ENCODE measurements around the gene PHF20. TPM values are rescaled to one million over a fixed set of nuclear protein-coding genes. Genes with fewer than 3 reads are reported as not detected.
"Not testable (repeated sequence)": the region's sequence is repeated elsewhere in the genome, so short reads cannot be mapped to it uniquely, and the experiment has no call there.

PHF20 gene
- polyA plus RNA-seq, 6 donors from 2014 or later = 150 to 257 (median 154) TPM

DNA sequence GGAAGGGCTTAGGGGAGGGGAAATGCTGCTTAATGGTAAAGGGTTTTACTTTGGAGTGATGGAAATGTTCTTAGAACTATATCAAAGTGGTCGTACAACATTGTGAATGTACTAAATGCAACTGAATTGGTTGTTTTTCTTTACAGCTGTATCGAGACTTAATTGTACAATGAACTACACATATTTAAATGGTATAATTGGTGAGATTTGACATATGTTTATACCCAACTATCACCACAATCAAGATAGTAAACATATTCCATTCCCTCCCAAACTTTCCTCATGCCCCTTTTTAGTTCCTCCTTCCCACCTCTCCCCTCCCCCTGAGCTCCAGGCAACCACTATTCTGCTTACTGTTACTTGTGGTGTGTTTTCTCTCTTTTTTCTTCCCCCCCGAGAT lies 138.4 kb downstream of the PHF20 start:
- H3K27me3 Mint-ChIP-seq = no peaks in the 10 kb centered on the region
- ATAC-seq (ENCODE audit: low read depth in 2 of 2) (no peak), DNase-seq (no peak)
- peaks cover 12 to 23% of the 10 kb centered on the region in 2 donors for H3K36me3 Mint-ChIP-seq
- H3K9me3 Mint-ChIP-seq = no peaks in the 10 kb centered on the region
- peaks cover 1 to 19% (median 6%) of the 10 kb centered on the region in 3 donors for H3K4me1 Mint-ChIP-seq
- H3K27ac Mint-ChIP-seq = no peak overlapping the region
- H3K4me3 Mint-ChIP-seq = no peak overlapping the region

DNA sequence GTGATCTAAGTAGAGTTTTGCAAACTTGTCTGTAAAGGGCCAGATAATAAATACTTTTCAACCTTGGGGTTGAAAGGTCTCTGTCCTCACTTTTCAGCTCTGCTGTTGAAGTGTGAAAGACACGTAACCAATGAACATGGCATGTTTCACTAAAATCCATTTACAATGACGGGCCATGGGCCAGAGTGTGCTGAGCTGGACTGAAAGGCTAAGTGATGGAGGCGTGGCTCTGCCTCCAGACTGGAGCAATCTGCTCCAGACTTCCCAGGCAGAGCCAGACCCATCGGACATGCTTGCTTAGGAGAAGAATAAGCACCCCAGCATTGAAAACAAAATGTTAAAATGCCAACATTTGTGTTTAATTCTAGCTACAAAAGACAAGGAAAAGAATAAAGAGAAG lies 141.1 kb downstream of the PHF20 start:
- Mint-ChIP-seq H3K36me3 (peaks cover 0 to 17% of the 10 kb centered on the region in 2 donors), H3K27me3 (no peaks in the 10 kb centered on the region), H3K4me1 (peaks cover 0 to 16% (median 3%) of the 10 kb centered on the region in 3 donors), H3K4me3 (no peak overlapping the region), H3K9me3 (no peaks in the 10 kb centered on the region), H3K27ac (peak overlapping the region in 3 of 6 donors; percentile 72 to 78 (median 76))
- DNase-seq (no peak), ATAC-seq (ENCODE audit: low read depth in 2 of 2) (no peak)

DNA sequence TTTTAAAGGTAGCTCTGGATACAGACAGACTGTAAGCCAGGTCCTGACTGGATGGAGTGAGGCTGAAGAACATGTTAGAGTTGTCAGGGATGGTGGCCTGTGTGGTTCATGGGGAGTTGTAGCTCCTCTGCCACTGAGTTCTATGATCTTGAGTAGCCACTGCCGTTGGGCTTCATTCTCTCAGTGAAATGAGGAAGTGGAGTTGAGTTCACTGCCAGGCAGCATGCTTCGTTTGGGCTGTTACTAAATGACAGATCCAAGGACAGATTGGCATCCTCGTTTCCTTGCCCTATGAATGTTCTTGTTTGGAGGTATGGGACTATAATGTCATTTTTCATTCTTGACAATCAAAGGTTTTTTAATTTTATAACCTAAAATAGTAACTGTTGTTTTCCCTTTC lies 145.3 kb downstream of the PHF20 start:
- Mint-ChIP-seq H3K9me3 (no peaks in the 10 kb centered on the region), H3K4me3 (no peak overlapping the region), H3K4me1 (peaks cover 0 to 5% (median 0%) of the 10 kb centered on the region in 3 donors), H3K27me3 (no peaks in the 10 kb centered on the region), H3K36me3 (peaks cover 6 to 31% of the 10 kb centered on the region in 2 donors), H3K27ac (peak overlapping the region in 3 of 6 donors; percentile 12 to 70 (median 47))
- no peak for ATAC-seq (ENCODE audit: low read depth in 2 of 2)
- DNase-seq = no peak

DNA sequence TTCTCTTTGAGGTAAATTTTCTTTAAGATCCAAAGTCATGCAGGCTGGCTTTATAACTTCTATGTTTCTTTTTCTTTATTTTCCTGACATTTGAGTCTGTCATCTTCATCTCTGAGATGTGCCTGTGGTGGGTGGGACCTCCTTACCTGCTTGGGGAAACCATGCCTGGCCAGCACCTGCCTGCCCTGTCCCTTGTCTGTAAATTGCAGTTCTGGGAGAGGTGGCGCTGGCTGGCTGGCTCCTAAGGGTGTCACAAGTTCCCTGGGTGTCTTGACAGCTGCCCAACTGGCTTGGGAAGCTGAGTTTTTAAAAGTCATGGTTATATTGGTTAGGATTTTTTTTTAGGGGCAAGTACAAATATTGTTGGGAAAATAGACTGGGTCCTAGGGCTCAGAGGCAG lies 146.2 kb downstream of the PHF20 start:
- H3K9me3 Mint-ChIP-seq = no peaks in the 10 kb centered on the region
- H3K27me3 Mint-ChIP-seq = no peaks in the 10 kb centered on the region
- peaks cover 0 to 1% (median 0%) of the 10 kb centered on the region in 3 donors for H3K4me1 Mint-ChIP-seq
- peak overlapping the region in 2 of 6 donors; percentile 39 to 70 for H3K27ac Mint-ChIP-seq
- no peak overlapping the region for H3K4me3 Mint-ChIP-seq
- ATAC-seq (ENCODE audit: low read depth in 2 of 2) = no peak
- H3K36me3 Mint-ChIP-seq = peaks cover 6 to 27% of the 10 kb centered on the region in 2 donors
- no peak for DNase-seq

DNA sequence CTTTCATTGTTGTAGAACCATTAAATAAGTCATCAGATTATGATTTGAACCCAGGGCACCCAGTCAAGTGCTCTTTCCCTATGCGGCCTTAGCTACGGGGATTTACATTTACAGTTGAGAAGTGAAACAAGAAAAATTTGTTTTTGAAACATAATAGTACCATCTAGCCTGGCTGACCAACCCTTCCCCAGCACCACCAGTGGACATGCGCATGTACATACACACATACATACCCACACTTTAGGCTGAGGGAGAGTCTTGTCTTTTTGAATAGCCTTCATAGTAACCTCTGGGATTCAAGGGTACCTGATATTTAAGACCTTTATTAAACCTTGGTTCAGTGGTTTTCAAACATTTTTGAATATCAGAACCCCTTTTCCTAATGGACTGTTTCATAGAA lies 148.7 kb downstream of the PHF20 start:
- no peaks in the 10 kb centered on the region for H3K9me3 Mint-ChIP-seq
- peaks cover 6 to 20% of the 10 kb centered on the region in 2 donors for H3K36me3 Mint-ChIP-seq
- H3K27ac Mint-ChIP-seq = peak overlapping the region in 2 of 6 donors; percentile 4 to 41

DNA sequence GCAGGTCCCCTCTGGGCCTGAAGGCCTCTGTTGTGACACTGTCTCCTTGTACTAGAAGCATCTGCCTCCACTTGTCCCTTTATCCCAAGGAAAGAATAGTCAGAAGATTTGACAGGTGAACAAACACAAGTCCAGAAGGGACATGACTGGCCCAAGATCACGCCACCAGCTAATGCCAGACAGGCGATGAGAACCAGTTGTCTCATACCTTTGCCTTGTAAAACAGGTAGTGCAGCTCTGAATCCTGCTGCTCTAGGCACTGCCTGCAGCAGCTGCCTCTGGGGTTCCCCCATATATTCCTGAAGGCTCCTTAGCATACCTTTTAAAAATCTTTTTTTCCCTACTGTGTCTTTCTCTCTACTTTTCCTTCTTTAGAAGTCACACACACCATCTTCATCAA lies 157.5 kb downstream of the PHF20 start:
- DNase-seq (no peak), ATAC-seq (ENCODE audit: low read depth in 2 of 2) (no peak)
- H3K27me3 Mint-ChIP-seq = no peaks in the 10 kb centered on the region
- no peaks in the 10 kb centered on the region for H3K9me3 Mint-ChIP-seq
- H3K36me3 Mint-ChIP-seq = peaks cover 24 to 29% of the 10 kb centered on the region in 2 donors
- H3K27ac Mint-ChIP-seq = peak overlapping the region in 1 of 6 donors; percentile 44
- peak overlapping the region in 1 of 8 donors; percentile 10 for H3K4me3 Mint-ChIP-seq
- H3K4me1 Mint-ChIP-seq = peaks cover 2 to 11% (median 4%) of the 10 kb centered on the region in 3 donors

More for the DNA sequence above, 148.7 kb downstream of the PHF20 start:
- Mint-ChIP-seq H3K4me1 (no peaks in the 10 kb centered on the region), H3K27me3 (no peaks in the 10 kb centered on the region), H3K4me3 (no peak overlapping the region)
- no peak for ATAC-seq (ENCODE audit: low read depth in 2 of 2)
- DNase-seq = no peak

DNA sequence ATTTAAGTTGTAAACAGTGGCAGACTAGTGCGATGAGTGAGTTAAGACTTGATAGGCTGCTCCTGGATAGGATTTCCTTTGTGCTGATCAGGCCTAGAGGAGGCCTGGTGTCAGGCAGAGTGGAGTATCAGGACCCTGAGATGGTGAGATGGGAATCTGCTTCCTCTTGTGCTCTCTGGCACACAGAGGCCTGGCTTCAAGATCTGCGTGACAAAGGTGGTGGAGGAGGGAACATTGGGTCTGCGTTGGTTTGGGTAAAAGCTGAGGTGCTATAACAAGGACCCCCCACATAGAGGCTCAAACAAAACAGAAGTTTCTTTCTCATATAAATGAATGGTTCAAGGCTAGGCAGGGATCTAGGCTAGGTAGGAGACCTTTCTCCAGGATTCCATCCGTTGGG lies 162.2 kb downstream of the PHF20 start:
- no peak overlapping the region for H3K4me3 Mint-ChIP-seq
- peaks cover 22 to 24% of the 10 kb centered on the region in 2 donors for H3K36me3 Mint-ChIP-seq
- ATAC-seq (ENCODE audit: low read depth in 2 of 2) = no peak
- no peaks in the 10 kb centered on the region for H3K9me3 Mint-ChIP-seq
- no peak overlapping the region for H3K27ac Mint-ChIP-seq
- no peaks in the 10 kb centered on the region for H3K27me3 Mint-ChIP-seq
- no peak for DNase-seq
- H3K4me1 Mint-ChIP-seq = peaks cover 2 to 11% (median 4%) of the 10 kb centered on the region in 3 donors

DNA sequence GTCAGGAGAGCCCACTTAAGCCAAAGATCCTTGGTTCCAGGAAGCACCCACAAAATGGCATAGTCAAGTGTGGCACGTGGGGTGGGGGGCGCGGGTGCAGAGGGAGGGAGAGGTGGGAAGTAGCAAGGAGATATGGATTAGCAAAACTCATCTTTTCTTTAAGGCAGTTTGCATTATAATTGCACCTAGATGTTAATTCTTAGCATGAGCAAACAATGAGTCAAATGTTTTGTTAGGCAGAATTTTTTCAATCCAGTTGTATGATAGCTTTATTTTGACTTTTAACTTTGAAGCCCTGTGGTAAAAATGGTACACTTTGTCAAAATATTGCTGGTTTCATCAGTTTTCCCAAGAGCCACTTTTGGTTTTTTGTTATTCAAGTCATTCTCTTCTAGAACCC lies 167.4 kb downstream of the PHF20 start:
- Mint-ChIP-seq H3K4me1 (no peaks in the 10 kb centered on the region), H3K4me3 (no peak overlapping the region), H3K27me3 (no peaks in the 10 kb centered on the region), H3K36me3 (peaks cover 9 to 10% of the 10 kb centered on the region in 2 donors), H3K27ac (peak overlapping the region in 1 of 6 donors; percentile 58), H3K9me3 (no peaks in the 10 kb centered on the region)
- DNase-seq (no peak), ATAC-seq (ENCODE audit: low read depth in 2 of 2) (no peak)

DNA sequence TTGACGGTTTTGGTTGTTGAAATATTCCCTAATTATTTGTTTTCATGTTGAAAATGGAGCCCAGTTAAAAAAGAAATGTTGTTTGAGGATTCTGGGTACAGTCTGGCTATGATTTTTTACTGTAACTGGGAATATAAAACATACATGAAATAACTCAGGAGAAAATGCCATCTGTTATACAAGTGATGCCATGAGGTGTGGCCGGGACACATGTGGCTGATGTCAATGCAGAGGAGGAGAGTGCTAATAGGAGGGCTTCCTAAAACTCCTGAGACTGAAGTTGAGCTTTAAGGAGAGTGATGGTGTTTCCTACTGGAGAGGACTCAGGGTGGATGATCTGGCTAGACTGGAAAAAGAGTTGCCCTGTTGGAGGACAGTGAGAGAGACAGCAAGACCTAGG lies 169.8 kb downstream of the PHF20 start:
- DNase-seq (no peak), ATAC-seq (ENCODE audit: low read depth in 2 of 2) (no peak)
- peaks cover 9 to 16% of the 10 kb centered on the region in 2 donors for H3K36me3 Mint-ChIP-seq
- H3K9me3 Mint-ChIP-seq = no peaks in the 10 kb centered on the region
- peaks cover 0 to 2% (median 0%) of the 10 kb centered on the region in 3 donors for H3K4me1 Mint-ChIP-seq
- no peaks in the 10 kb centered on the region for H3K27me3 Mint-ChIP-seq
- no peak overlapping the region for H3K4me3 Mint-ChIP-seq
- peak overlapping the region in 2 of 6 donors; percentile 24 to 53 for H3K27ac Mint-ChIP-seq

DNA sequence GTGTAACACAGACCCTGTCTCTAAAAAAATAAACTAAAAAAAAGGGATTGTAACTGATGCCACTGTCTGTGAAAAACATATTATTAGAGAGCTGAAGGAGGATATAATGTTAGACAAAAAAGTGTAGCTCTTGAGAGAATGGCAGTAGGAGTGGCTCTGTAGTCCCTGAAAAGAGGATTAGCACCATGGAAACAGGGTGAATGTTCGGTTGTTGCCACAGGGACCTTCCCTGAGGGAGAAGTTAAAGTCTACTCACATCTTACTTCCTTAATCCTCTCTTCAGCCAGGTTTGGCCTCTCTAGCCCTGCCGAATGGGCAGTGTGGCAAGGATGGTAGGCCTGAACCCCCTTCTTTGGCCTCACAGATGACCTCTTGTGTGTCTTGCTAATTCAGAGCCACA lies 170.4 kb downstream of the PHF20 start:
- Mint-ChIP-seq H3K4me3 (no peak overlapping the region), H3K9me3 (no peaks in the 10 kb centered on the region), H3K4me1 (peaks cover 0 to 3% (median 0%) of the 10 kb centered on the region in 3 donors), H3K36me3 (peaks cover 9 to 16% of the 10 kb centered on the region in 2 donors), H3K27ac (peak overlapping the region in 2 of 6 donors; percentile 24 to 29), H3K27me3 (no peaks in the 10 kb centered on the region)
- DNase-seq (no peak), ATAC-seq (ENCODE audit: low read depth in 2 of 2) (no peak)

DNA sequence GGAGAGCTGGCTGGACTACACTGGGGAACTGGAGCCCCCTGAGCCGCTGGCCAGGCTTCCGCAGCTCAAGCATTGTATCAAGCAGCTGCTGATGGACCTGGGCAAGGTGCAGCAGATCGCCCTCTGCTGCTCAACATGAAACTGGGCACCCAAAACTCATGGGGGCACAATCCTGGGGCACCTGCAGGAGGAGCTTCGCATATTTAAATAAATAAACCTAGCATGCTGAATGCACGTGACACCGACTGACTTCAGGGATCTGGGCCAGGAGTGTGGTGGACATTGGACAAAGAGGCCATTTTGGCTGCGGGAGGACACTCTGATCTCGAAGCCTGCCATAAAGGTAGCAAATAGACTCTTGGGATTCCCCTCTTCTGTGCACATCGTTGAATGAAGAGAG lies 175.7 kb downstream of the PHF20 start:
- peak; percentile 53 to 66 for ATAC-seq (ENCODE audit: low read depth in 2 of 2)
- DNase-seq = peak; percentile 9
- Mint-ChIP-seq H3K4me1 (peaks cover 1 to 13% (median 1%) of the 10 kb centered on the region in 3 donors), H3K27me3 (no peaks in the 10 kb centered on the region), H3K36me3 (peaks cover 0 to 6% of the 10 kb centered on the region in 2 donors), H3K4me3 (peak overlapping the region in 1 of 8 donors; percentile 10), H3K27ac (peak overlapping the region in 3 of 6 donors; percentile 62 to 72 (median 69)), H3K9me3 (no peaks in the 10 kb centered on the region)

DNA sequence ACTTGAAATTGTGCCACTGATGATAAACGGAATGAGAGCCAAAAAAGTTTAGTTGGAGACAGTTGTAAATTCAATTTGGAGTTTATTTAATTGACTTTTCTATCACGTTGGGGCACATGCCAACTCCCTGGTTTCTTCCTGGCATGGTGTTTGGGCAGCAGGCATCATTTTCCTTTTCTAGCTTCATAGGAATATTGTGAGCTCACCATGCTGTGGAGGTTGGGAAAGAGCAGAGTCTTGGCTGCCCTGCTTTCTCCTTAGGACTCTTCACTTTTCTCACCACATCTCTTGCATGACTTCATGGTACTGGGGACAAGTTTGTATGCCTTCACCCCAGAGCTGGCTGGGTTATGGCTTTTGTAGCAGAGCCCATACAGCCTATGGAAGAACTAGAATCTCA lies 176.1 kb downstream of the PHF20 start:
- no peaks in the 10 kb centered on the region for H3K27me3 Mint-ChIP-seq
- peaks cover 5 to 17% (median 6%) of the 10 kb centered on the region in 3 donors for H3K4me1 Mint-ChIP-seq
- no peaks in the 10 kb centered on the region for H3K9me3 Mint-ChIP-seq
- H3K4me3 Mint-ChIP-seq = no peak overlapping the region
- peaks cover 0 to 6% of the 10 kb centered on the region in 2 donors for H3K36me3 Mint-ChIP-seq
- DNase-seq (no peak), ATAC-seq (ENCODE audit: low read depth in 2 of 2) (no peak)
- peak overlapping the region in 1 of 6 donors; percentile 72 for H3K27ac Mint-ChIP-seq

DNA sequence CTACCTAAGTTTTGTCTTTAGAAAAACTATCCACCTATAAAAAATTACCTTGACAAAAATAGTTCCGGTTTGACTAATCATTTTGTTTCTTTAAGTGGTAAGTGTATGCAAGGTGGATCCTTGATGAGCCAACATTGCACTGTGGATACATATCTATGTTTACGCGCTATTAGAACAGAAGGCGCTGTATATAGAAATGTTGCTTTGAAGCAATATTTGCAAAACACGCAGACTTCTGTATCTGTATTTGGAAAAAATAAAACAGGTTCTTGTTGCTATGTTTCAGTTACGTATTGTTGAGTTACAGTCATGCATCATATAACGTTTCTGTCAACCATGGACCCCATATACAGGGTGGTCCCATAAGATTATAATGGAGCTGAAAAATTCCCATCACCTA lies 178.3 kb downstream of the PHF20 start:
- DNase-seq (no peak), ATAC-seq (ENCODE audit: low read depth in 2 of 2) (no peak)
- Mint-ChIP-seq H3K9me3 (no peaks in the 10 kb centered on the region), H3K27me3 (no peaks in the 10 kb centered on the region), H3K4me1 (peaks cover 8 to 22% (median 11%) of the 10 kb centered on the region in 3 donors), H3K4me3 (no peak overlapping the region), H3K27ac (no peak overlapping the region), H3K36me3 (peaks cover 0 to 3% of the 10 kb centered on the region in 2 donors)

DNA sequence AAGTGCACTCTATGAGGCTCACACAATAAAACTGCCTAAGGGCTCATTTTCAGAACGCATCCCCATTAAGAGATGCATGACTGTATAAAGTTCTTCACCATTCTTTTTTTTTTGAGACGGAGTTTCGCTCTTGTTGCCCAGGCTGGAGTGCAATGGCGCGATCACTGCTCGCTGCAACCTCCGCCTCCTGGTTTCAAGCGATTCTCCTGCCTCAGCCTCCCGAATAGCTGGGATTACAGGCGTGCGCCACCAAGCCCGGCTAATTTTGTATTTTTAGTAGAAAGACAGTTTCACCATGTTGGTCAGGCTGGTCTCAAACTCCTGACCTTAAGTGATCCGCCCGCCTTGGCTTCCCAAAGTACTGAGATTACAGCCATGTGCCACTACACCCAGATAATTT lies 180.3 kb downstream of the PHF20 start:
- H3K36me3 Mint-ChIP-seq = not testable (repeated sequence)

More for the DNA sequence above, 180.3 kb downstream of the PHF20 start:
- DNase-seq; H3K9me3 Mint-ChIP-seq; H3K27me3 Mint-ChIP-seq; ATAC-seq (ENCODE audit: low read depth in 2 of 2): not testable (repeated sequence)
- H3K4me1 Mint-ChIP-seq = peaks cover 8 to 23% (median 11%) of the 10 kb centered on the region in 3 donors
- H3K27ac Mint-ChIP-seq = peak overlapping the region in 4 of 6 donors; percentile 84 to 98 (median 88)
- H3K4me3 Mint-ChIP-seq = peak overlapping the region in 7 of 8 donors; percentile 44 to 99 (median 95)
